Mesenchymal stem cell (in vitro differentiated cells and primary cell): Measurements from ENCODE around the gene IMMP2L.

ENCODE experiments used
- DNase-seq: peaks from one replicate; pipeline ENCODE4 v3.0.0-alpha.2; 2013
- H2AFZ ChIP-seq: one replicate; pipeline ENCODE4 v1.6.1; 2013; ENCODE audit warnings: low read depth, mild to moderate bottlenecking, control low read depth, inconsistent platforms, low read length, moderate library complexity
- H2AK5ac ChIP-seq: 2 replicates; pipeline ENCODE4 v1.6.1; 2013; ENCODE audit warnings: low read length, moderate library complexity, mild to moderate bottlenecking, inconsistent platforms; ENCODE audit not compliant: severe bottlenecking
- H2BK120ac ChIP-seq: one replicate; pipeline ENCODE4 v1.6.1; 2013; ENCODE audit warnings: low read depth, mild to moderate bottlenecking, inconsistent platforms, low read length, moderate library complexity
- H2BK12ac ChIP-seq, 2 experiments: one replicate each; pipeline ENCODE4 v1.6.1; 2013; ENCODE audit warnings: inconsistent platforms in 2 of 2, low read length in 2 of 2, mild to moderate bottlenecking in 2 of 2, moderate library complexity in 2 of 2, control low read depth in 1 of 2
- H2BK15ac ChIP-seq: one replicate; pipeline ENCODE4 v1.6.1; 2013; ENCODE audit warnings: mild to moderate bottlenecking, low read depth, inconsistent platforms; ENCODE audit not compliant: poor library complexity, severe bottlenecking
- H2BK5ac ChIP-seq: 2 replicates; pipeline ENCODE4 v1.6.1; 2013; ENCODE audit warnings: low read depth, mild to moderate bottlenecking, low read length, control low read depth, inconsistent platforms; ENCODE audit not compliant: poor library complexity, severe bottlenecking
- H3K14ac ChIP-seq, 2 experiments: one replicate each; pipeline ENCODE4 v1.6.1; 2013; ENCODE audit warnings: inconsistent platforms in 2 of 2, low read length in 2 of 2, control low read depth in 1 of 2, mild to moderate bottlenecking in 1 of 2, moderate library complexity in 1 of 2
- H3K18ac ChIP-seq, 2 experiments: one replicate each; pipeline ENCODE4 v1.6.1; 2013; ENCODE audit warnings: inconsistent platforms in 2 of 2, low read length in 2 of 2, control low read depth in 1 of 2, low read depth in 1 of 2, mild to moderate bottlenecking in 1 of 2
- H3K23ac ChIP-seq, 2 experiments: one replicate each; pipeline ENCODE4 v1.6.1; 2013; ENCODE audit warnings: inconsistent platforms in 2 of 2, low read length in 2 of 2, mild to moderate bottlenecking in 2 of 2, moderate library complexity in 2 of 2, control low read depth in 1 of 2
- H3K27ac ChIP-seq: 2 replicates; pipeline ENCODE4 v1.5.1; 2013; ENCODE audit warnings: mild to moderate bottlenecking, moderate library complexity, low read length, control low read depth, inconsistent platforms; ENCODE audit not compliant: poor library complexity, severe bottlenecking
- H3K27me3 ChIP-seq, 2 experiments: 2 replicates each; pipeline versions ENCODE4 v1.6.1 to v1.7.0; 2013; ENCODE audit warnings: low read length in 2 of 2, mild to moderate bottlenecking in 2 of 2, moderate library complexity in 2 of 2, control low read depth in 1 of 2, inconsistent platforms in 1 of 2; ENCODE audit not compliant: control insufficient read depth in 1 of 2, insufficient read depth in 1 of 2
- H3K36me3 ChIP-seq, 2 experiments: 2 replicates each; pipeline versions ENCODE4 v1.6.1 to v1.7.0; 2013; ENCODE audit warnings: low read length in 2 of 2, control low read depth in 1 of 2, inconsistent platforms in 1 of 2, low read depth in 1 of 2, mild to moderate bottlenecking in 1 of 2; ENCODE audit not compliant: insufficient read depth in 2 of 2, control insufficient read depth in 1 of 2
- H3K4ac ChIP-seq, 2 experiments: one replicate each; pipeline ENCODE4 v1.6.1; 2013; ENCODE audit warnings: inconsistent platforms in 2 of 2, low read length in 2 of 2, mild to moderate bottlenecking in 2 of 2, moderate library complexity in 2 of 2, control low read depth in 1 of 2, low read depth in 1 of 2
- H3K4me1 ChIP-seq: 2 replicates; pipeline ENCODE4 v1.6.1; 2013; ENCODE audit warnings: low read depth, low read length, control low read depth; ENCODE audit not compliant: control insufficient read depth, insufficient read depth
- H3K4me2 ChIP-seq: 2 replicates; pipeline ENCODE4 v1.6.1; 2013; ENCODE audit warnings: low read length, mild to moderate bottlenecking, inconsistent platforms; ENCODE audit not compliant: poor library complexity, severe bottlenecking
- H3K4me3 ChIP-seq, 2 experiments: 2 replicates each; pipeline versions ENCODE4 v1.5.1 to v1.7.0; 2013; ENCODE audit warnings: low read length in 2 of 2, mild to moderate bottlenecking in 2 of 2, control low read depth in 1 of 2, low read depth in 1 of 2; ENCODE audit not compliant: insufficient read depth in 1 of 2
- H3K79me1 ChIP-seq: replicated peaks from 2 replicates; pipeline ENCODE4 v1.6.1; 2013; ENCODE audit warnings: mild to moderate bottlenecking, control low read depth, low read length, inconsistent platforms; ENCODE audit not compliant: poor library complexity, severe bottlenecking
- H3K9ac ChIP-seq: 2 replicates; pipeline ENCODE4 v1.7.0; 2013; ENCODE audit warnings: mild to moderate bottlenecking, low read length, moderate library complexity
- H3K9me3 ChIP-seq: 2 replicates; pipeline ENCODE4 v1.7.0; 2013; ENCODE audit warnings: mild to moderate bottlenecking, low read length; ENCODE audit not compliant: control insufficient read depth
- H4K8ac ChIP-seq: one replicate; pipeline ENCODE4 v1.6.1; 2013; ENCODE audit warnings: inconsistent platforms, mild to moderate bottlenecking, low read length, moderate library complexity
- H4K91ac ChIP-seq: one replicate; pipeline ENCODE4 v1.6.1; 2013; ENCODE audit warnings: mild to moderate bottlenecking, low read length, inconsistent platforms
- WGBS: methylation state at CpG from one replicate; pipeline ENCODE4 v1.1.7; 2013; ENCODE audit warnings: mixed read lengths; 5-methylcytosine and 5-hydroxymethylcytosine counted together

IMMP2L gene

DNA sequence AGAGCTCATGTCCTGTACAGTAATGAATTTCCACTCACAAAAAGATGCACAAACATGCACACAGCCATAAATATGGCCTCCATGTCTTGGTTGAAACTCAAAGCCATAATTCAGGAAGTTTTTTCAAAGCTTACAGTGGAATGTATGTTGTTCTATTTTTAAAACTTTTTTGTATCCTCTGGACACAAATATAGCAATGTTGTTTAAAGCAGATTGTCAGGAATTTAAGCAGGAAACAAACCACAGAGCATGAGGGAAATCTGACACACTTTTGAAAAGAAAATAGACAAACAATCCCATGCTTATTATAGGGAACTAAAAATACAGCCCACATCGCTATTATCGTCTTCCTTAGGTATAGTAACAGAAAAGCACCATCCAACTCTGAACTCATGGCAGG lies 449.9 kb downstream of the IMMP2L start:
- no peak overlapping the region for H3K14ac ChIP-seq
- no peaks in the 10 kb centered on the region for H3K4me1 ChIP-seq
- DNase-seq = peak; percentile 46
- no peak overlapping the region for H3K27ac ChIP-seq
- no peak overlapping the region for H3K4ac ChIP-seq
- no peak overlapping the region for H3K4me2 ChIP-seq
- no peaks in the 10 kb centered on the region for H3K79me1 ChIP-seq
- no peak overlapping the region for H4K91ac ChIP-seq
- peak overlapping the region in 1 of 2 experiments; percentile 5 for H3K18ac ChIP-seq
- no peak overlapping the region for H2AK5ac ChIP-seq
- H2BK5ac ChIP-seq = no peak overlapping the region
- WGBS = 31% methylated on average over 2 of the region's 2 CpGs
- H3K27me3 ChIP-seq = no peaks in the 10 kb centered on the region
- H2BK12ac ChIP-seq = no peak overlapping the region
- peak overlapping the region; percentile 14 for H2AFZ ChIP-seq
- no peak overlapping the region for H4K8ac ChIP-seq
- no peak overlapping the region for H3K4me3 ChIP-seq
- no peak overlapping the region for H3K23ac ChIP-seq
- no peaks in the 10 kb centered on the region for H3K9me3 ChIP-seq
- no peak overlapping the region for H2BK15ac ChIP-seq
- no peaks in the 10 kb centered on the region for H3K36me3 ChIP-seq
- no peak overlapping the region for H3K9ac ChIP-seq
- no peak overlapping the region for H2BK120ac ChIP-seq

DNA sequence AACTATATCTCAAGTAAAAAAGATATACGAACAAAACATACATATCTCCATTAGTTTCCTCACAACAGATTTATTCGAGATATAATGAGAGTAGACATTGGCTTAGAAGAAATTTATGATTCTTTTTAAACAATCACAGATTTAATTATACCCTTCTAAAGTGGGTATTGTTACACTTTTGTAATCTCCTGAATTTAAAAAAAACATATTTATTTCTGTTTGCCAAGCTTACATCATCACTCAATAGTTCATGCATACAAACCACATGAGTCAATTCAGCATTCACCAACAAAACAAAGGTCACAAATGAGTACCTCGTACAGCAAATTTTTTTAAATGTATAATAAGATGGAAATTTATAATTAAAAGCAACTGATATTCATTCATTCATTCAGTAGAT lies 453.8 kb downstream of the IMMP2L start:
- H2BK5ac ChIP-seq = no peak overlapping the region
- no peak overlapping the region for H3K4ac ChIP-seq
- H3K18ac ChIP-seq = no peak overlapping the region
- no peaks in the 10 kb centered on the region for H3K79me1 ChIP-seq
- H3K4me2 ChIP-seq = no peak overlapping the region
- no peak overlapping the region for H3K9ac ChIP-seq
- no peak overlapping the region for H4K91ac ChIP-seq
- H2BK12ac ChIP-seq = no peak overlapping the region
- H3K27ac ChIP-seq = no peak overlapping the region
- H3K27me3 ChIP-seq = no peaks in the 10 kb centered on the region
- no peak overlapping the region for H2AK5ac ChIP-seq
- H2AFZ ChIP-seq = no peak overlapping the region
- no peaks in the 10 kb centered on the region for H3K36me3 ChIP-seq
- H2BK120ac ChIP-seq = no peak overlapping the region
- DNase-seq = peak; percentile 4
- no peak overlapping the region for H4K8ac ChIP-seq
- no peaks in the 10 kb centered on the region for H3K9me3 ChIP-seq
- WGBS = no CpG with 5 or more reads among the region's 3 CpGs
- no peak overlapping the region for H3K14ac ChIP-seq
- H3K4me3 ChIP-seq = no peak overlapping the region
- no peak overlapping the region for H3K23ac ChIP-seq
- H3K4me1 ChIP-seq = no peaks in the 10 kb centered on the region
- no peak overlapping the region for H2BK15ac ChIP-seq

DNA sequence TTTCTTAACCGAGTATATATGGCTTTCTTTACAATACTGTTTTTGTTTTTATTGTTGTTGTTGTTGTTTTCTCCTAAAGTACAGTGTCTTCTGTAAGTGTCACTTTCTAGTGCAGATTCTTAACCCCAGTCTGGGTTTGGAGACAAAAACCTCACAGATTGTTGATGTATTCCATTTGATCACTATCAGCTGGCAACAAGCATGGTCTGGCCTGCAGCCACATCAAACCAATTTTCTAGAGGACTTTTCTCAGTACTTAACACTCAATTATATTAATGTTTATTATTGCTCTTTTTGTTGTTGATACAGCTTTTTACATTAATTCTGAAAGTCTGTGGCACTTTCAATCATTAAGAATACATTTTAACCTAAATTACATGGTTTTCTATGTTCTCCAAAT lies 454.3 kb downstream of the IMMP2L start:
- no peak overlapping the region for H3K14ac ChIP-seq
- H3K4ac ChIP-seq = no peak overlapping the region
- no peak overlapping the region for H2AFZ ChIP-seq
- no peak overlapping the region for H2BK120ac ChIP-seq
- H3K27me3 ChIP-seq = no peaks in the 10 kb centered on the region
- no peak overlapping the region for H3K4me2 ChIP-seq
- no peaks in the 10 kb centered on the region for H3K9me3 ChIP-seq
- no peaks in the 10 kb centered on the region for H3K79me1 ChIP-seq
- no peak overlapping the region for H4K8ac ChIP-seq
- no peak overlapping the region for H4K91ac ChIP-seq
- no peak overlapping the region for H3K18ac ChIP-seq
- no peak overlapping the region for H2AK5ac ChIP-seq
- no peaks in the 10 kb centered on the region for H3K36me3 ChIP-seq
- peak overlapping the region in 1 of 2 experiments; percentile 10 for H3K4me3 ChIP-seq
- no peak overlapping the region for H2BK5ac ChIP-seq
- no peaks in the 10 kb centered on the region for H3K4me1 ChIP-seq
- H3K9ac ChIP-seq = no peak overlapping the region
- DNase-seq = peak; percentile 3
- no peak overlapping the region for H2BK12ac ChIP-seq
- no peak overlapping the region for H3K23ac ChIP-seq
- no peak overlapping the region for H3K27ac ChIP-seq
- H2BK15ac ChIP-seq = no peak overlapping the region
- no CpG with 5 or more reads among the region's 1 CpG for WGBS

DNA sequence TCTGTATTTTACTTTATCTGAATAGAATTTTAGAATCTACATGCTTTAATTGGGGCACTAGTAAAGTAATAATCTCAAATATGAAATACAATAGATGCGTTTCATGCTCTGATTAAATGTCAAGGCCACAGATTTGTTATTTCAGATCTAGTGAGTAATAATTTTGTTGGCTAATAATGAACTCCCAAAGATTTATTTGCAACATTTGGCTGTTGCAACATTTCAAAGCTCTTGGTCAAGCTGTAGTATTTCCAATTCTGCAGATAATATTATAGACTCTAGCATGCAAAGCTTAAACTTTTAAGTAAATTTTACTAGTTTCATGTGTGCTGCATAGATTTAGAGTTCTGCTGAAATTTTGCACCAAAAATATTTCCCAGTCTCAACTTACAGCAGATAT lies 454.7 kb downstream of the IMMP2L start:
- no peak overlapping the region for H3K14ac ChIP-seq
- WGBS = no CpG with 5 or more reads among the region's 1 CpG
- H3K79me1 ChIP-seq = no peaks in the 10 kb centered on the region
- H3K4me3 ChIP-seq = peak overlapping the region in 1 of 2 experiments; percentile 10
- H3K9ac ChIP-seq = no peak overlapping the region
- H3K4ac ChIP-seq = no peak overlapping the region
- H2AFZ ChIP-seq = no peak overlapping the region
- no peak overlapping the region for H2BK12ac ChIP-seq
- no peak overlapping the region for H3K18ac ChIP-seq
- no peak overlapping the region for H2AK5ac ChIP-seq
- no peaks in the 10 kb centered on the region for H3K36me3 ChIP-seq
- DNase-seq = peak; percentile 5
- no peak overlapping the region for H3K23ac ChIP-seq
- no peaks in the 10 kb centered on the region for H3K27me3 ChIP-seq
- H3K4me1 ChIP-seq = no peaks in the 10 kb centered on the region
- no peak overlapping the region for H2BK120ac ChIP-seq
- H2BK15ac ChIP-seq = no peak overlapping the region
- no peak overlapping the region for H3K4me2 ChIP-seq
- no peak overlapping the region for H2BK5ac ChIP-seq
- H4K8ac ChIP-seq = no peak overlapping the region
- H4K91ac ChIP-seq = no peak overlapping the region
- H3K27ac ChIP-seq = no peak overlapping the region
- no peaks in the 10 kb centered on the region for H3K9me3 ChIP-seq
